Stimulated activated CD4-positive, alpha-beta T cell treated with anti-CD3 and anti-CD28 coated beads, Interleukin-4, amount 100 ng/mL, for 48 hours (primary cell): ENCODE data around the gene HOXB8.

Experiments used
- DNase-seq, 2 donors: peaks; one replicate each; pipeline ENCODE4 v3.0.0-alpha.2; 2020; ENCODE audit warnings: low read depth in 2 of 2

The HOXB8 gene

DNA sequence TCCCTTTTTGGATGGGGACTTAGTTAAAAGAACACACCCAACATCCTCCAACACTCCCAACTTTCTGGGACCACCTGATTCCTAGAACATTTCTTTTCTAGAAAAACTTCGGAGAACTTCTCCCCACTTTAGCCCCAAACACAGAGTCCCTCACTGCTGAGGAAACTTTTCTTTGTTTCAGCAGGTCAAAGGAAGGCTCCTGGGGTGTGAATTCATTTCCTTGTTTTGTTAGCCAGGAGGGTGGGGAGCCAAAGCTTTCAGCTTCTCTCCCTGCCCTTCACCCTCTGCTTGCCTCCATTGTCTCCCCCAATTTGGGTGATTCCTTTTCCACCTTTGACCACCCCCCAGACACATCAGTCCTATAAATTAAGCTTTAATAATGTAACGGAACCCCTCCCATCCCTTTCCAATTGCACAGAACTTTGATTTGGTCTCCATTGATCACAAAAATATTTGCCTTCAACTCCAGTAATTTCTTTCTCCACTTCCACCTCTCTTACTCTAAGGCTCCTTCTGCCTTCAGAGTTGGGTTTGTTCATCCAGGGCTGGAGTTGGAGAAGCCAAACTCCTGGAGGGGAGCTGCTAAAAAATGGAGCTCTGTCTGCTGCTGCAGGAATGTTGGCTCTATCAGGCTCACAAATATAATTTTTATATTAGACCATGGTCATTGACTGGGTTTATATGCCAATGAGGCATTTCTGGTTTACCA, 47.3 kb downstream of the HOXB8 start:
- no peak for DNase-seq

DNA sequence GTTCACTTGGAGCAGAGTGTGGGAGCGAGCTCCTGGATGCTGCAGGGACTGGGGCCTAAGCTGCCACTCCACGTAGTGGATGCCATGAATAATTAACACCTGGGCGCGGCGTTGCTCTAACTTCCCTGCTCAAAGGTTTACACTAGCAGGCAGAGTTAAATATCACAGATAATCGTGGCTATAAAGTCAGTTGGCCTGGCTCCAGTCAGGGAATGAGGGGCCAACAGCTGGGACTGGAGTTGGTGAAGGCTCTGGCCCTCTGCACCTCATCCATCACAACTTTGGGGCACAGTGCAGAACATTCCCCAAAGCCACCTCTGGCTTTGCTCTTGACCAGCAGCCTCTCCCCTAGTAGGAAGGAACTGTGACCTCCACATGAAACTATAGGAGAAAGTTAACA, 47.9 kb downstream of the HOXB8 start:
- no peak for DNase-seq

DNA sequence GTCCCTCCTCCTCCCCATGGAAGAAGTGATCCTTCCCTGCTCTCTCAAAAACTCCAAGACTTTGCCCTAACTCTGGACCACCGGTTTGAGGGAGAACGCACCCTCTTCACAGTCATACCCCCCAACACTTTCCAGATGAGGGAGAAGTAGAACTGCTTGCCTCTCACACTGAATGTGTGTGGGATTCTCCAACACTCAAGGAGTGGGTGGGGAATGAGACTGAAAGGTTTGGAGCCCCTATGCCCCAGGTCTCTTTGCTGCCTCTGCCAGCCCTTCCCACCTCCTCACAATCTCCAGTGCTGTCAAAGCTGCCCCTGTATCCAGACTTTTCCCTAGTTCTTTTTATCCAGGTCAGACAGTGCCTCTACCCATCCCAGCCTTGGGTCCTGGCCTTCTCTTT, 48.4 kb downstream of the HOXB8 start:
- no peak for DNase-seq

DNA sequence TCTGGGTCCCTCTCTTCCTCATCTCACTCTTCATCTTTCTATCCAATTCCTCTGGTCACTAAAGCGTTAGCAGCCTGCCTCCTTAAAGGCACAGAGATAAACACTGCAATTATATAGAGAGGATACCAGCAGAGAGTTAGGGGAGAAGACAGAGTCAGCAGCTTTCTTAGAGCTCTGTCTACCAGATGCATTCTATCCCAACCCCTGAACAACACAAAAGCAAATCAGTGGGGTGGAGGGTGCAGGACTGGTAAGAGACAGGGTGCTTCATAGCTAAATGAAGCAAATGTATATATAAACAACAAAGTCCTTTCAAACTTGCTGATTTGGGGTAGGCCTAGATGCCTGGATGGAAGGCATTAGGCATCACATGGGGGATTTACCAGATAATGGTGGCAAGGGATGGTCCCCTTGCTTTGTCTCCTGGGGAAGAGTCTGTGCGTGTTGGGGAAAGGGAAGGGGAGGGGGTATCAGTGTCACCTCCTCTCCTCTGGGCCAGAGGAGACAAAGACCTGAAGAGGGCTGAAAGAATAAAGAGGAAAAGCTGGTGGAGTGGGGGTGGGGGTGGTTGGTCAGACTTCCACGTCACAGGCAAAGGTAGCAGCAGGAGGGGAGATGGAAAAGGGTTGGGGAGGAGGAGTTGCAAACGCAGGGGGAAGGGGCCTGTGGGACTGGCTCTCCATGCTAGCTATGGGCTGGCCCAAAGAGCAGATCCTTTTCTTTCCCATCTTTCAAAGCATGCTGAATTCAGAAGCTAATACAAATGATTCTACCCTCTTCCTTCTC, 49.0 kb downstream of the HOXB8 start:
- no peak for DNase-seq

DNA sequence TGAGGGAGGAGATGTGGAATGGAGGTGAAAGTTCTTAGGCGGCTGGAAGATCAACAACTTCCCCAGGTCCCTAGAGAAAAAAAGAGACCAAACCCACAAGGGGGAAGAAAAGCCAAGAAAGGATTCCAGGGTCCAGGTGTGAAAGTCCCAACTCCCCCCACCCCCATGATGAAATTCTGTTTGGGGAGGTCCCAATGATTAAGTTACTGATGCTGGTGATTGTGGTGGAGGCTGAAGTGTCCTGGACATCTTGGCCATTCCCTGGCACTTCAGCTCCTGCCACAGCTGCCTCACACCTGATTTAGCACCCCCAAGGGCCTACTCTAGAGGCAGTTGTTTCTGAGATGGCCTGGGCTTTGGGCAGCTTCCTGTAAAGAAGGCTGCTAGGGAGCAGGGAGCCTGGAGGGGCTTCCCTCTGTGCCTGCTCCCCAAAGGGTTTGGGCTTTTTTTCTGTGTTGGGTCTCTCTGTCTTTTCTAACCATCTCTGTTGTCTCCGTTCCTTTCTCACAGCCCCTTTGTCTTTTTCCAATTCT, 50.0 kb downstream of the HOXB8 start:
- DNase-seq: no peak

DNA sequence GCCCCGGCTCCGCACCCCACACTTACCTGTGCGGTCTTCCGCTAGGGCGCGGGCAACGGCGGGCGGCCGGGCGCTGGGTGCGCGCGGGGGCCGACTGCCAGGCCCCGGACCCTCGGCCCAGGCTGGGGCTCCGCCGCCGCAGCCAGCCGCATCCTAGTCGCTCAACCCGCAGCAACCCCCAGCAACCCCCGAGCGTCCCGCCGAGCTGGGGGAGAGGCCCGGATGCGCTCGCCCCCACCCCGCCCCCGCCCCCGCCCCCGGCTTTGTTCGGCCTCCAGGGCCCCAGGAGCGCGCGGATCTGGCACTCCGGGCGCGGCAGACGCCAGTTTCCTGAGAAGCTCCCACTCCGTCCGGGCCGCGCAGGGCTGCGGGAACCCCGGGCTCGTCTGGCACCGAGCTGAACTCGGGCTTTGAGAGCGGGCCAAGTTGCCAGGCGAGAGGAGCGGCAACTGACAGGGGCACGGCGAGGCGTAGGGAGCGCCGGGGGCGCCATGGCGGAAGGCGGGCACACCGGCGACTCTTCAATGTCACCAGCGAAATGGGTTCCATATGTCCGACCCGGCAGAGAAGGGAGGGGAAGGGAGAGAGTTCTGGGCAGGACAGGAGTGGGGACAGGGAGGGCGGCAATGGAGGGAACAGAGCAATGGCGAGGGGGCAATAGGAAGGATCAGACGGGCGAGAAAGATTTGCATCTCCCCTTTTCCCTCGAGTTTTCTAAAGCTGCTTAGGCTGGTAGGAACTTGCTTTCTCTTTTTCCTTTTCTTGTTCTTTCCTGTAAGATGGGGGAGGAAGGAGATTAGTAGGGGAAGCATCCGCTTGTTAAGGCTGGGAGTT, 50.7 kb downstream of the HOXB8 start:
- DNase-seq: no peak

DNA sequence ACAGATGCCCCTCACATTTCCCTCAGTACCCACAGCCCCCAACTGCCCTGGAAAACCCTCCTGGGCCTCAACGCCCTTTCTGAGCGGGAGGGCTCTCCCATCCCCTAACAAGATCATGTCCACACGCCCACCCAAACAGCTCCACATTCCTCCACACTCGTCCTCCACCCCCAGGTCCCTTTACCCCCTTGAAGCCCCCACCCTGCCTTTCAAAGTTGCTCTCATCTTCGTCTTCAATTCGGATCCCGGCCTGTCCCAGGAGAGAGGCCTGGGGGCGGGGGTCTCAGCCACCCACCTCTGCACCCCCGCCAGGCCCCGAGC, 51.3 kb downstream of the HOXB8 start:
- DNase-seq: no peak

DNA sequence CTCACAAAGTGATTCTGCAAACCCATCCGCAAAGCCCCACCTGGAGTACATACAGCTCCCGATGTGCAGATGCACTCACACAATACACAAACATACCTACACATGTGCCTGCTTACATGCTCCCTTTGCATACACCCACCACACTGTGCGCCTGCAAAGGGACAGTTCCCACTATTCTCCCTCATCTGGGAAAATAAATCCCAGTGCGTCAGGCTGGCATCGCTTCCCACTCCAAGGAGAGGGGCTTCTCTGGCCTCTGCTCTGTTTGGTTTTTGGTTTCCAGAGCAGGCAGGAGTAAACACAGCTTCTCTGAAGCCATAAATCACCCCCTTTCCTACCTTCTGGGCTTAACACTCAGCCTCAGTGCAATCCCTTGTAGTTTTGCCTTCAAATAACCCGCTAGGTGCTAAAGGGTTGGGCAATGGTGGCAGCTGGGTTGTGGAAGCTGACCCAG, 51.7 kb downstream of the HOXB8 start:
- DNase-seq: no peak

DNA sequence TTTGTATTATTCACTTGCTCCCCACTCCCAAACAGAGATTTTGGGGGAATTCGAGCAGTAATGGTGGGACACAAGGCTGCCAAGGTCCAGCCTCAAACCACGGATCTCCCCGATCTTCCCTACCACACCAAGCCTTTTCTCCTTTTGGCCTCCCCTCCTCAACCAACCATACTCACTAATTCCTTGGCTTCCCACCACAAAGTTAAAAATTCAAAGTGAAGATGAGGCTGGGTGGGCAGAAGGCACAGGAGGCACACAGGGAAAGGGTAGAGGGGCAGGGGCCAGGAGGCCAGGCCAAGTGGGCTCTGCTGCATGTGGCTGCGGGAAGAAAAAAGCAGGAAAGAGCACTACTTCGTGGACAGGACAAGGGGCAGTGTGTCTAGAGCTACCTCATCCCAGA, 52.2 kb downstream of the HOXB8 start:
- DNase-seq: no peak
